H1 (cell line): ENCODE data around the gene USP26. TPM values are rescaled to one million over a fixed set of nuclear protein-coding genes. Genes with fewer than 3 reads are reported as not detected.

ENCODE experiments used
- CBX5 ChIP-seq: fragments of 300-800, 300-1000 bp; sonication (generic); IDR thresholded peaks from 2 replicates; pipeline ENCODE4 v1.7.1; 2016; ENCODE audit warnings: antibody characterized with exemption, low read length, low read depth
- CHD2 ChIP-seq: IDR thresholded peaks from 2 replicates; pipeline ENCODE4 v1.6.1; 2012; ENCODE audit warnings: low read length, improper control_type of control experiment
- KDM1A ChIP-seq: fragments of 200-600, 300-600 bp; sonication (generic); IDR thresholded peaks from 2 replicates; pipeline ENCODE4 v1.7.1; 2016; ENCODE audit warnings: mild to moderate bottlenecking, low read length, borderline replicate concordance
- KDM4A ChIP-seq: IDR thresholded peaks from one replicate; pipeline ENCODE4 v1.7.1; 2012; ENCODE audit warnings: low read depth, mild to moderate bottlenecking, moderate library complexity, low read length, inconsistent platforms; ENCODE audit not compliant: severe bottlenecking
- RBBP5 ChIP-seq: IDR thresholded peaks from 2 replicates; pipeline ENCODE4 v1.7.1; 2012; ENCODE audit warnings: low read depth, mild to moderate bottlenecking, inconsistent platforms, low read length, moderate library complexity, borderline replicate concordance
- RXRA ChIP-seq: IDR thresholded peaks from 2 replicates; pipeline ENCODE4 v1.6.1; 2011; ENCODE audit warnings: low read depth, mild to moderate bottlenecking, low read length, moderate library complexity; ENCODE audit not compliant: insufficient read depth
- SIRT6 ChIP-seq: IDR thresholded peaks from one replicate; pipeline ENCODE4 v1.7.1; 2012; ENCODE audit warnings: low read length, inconsistent platforms
- YY1 ChIP-seq: IDR thresholded peaks from 2 replicates; pipeline ENCODE4 v1.6.1; 2011; ENCODE audit warnings: low read depth, mild to moderate bottlenecking, low read length
- polyA plus RNA-seq, 7 experiments: library from polyadenylated mRNA; depleted of rRNA in 3 of 7; stranded (reverse) in 5 of 7; unstranded in 2 of 7; fragments of >200 nt in 5 of 7; fragments of 200-250 nt in 2 of 7; gene quantifications; 1 replicate in 5 of 7; 2 replicates in 1 of 7; 4 replicates in 1 of 7; pipeline versions ENCODE4 v1.2.1 to v1.2.3, GENCODE V29; 2011 to 2013; ENCODE audit warnings: missing spikeins in 2 of 7, mixed read lengths in 2 of 7
- total RNA-seq: library from RNA; stranded (reverse); fragmentation: NEBNext Ultra II Directional; extraction: Animal tissue kit (Norgen Biotek cat#: 25700); gene quantifications from 2 replicates; pipeline ENCODE4 v1.2.1, GENCODE V29; 2021

USP26 gene
- total and polyA plus RNA-seq, 2 of the 8 experiments (the other 6 are each of a cell fraction or from before 2014, with no cell fraction given) = not detected

GRCh38 chrX:133134282-133134681 is 37.4 kb upstream of the USP26 start (continued):
- TF ChIP-seq KDM4A = no peak
- TF ChIP-seq SIRT6 = no peak
- TF ChIP-seq YY1 = no peak
- TF ChIP-seq CBX5 = no peak
- TF ChIP-seq CHD2 = no peak
- no peak for TF ChIP-seq RXRA
- no peak for TF ChIP-seq KDM1A
- TF ChIP-seq RBBP5 = no peak
